Stomach (tissue), 4 donors: Measurements from ENCODE around the gene ASTN2.

Experiments used
- CTCF ChIP-seq, 7 experiments: fragments of 450-650 bp in 4 of 7; fragments of 200-600 bp in 3 of 7; sonication (generic) in 3 of 7; IDR thresholded peaks; one replicate each; pipeline ENCODE4 v1.5.1; 2016 to 2019; ENCODE audit warnings: antibody characterized with exemption in 7 of 7, control low read depth in 2 of 7, mild to moderate bottlenecking in 1 of 7
- POLR2A ChIP-seq, 4 donors: fragments of 450-650 bp; IDR thresholded peaks; one replicate each; pipeline ENCODE4 v1.6.1; 2016; ENCODE audit warnings: antibody characterized with exemption in 4 of 4, control low read depth in 2 of 4, mild to moderate bottlenecking in 1 of 4, moderate library complexity in 1 of 4
- POLR2AphosphoS5 ChIP-seq, 3 donors: sonication (generic); formaldehyde crosslinking; IDR thresholded peaks; one replicate each; pipeline ENCODE4 v1.6.1; 2016; ENCODE audit warnings: antibody characterized with exemption in 3 of 3

DNA sequence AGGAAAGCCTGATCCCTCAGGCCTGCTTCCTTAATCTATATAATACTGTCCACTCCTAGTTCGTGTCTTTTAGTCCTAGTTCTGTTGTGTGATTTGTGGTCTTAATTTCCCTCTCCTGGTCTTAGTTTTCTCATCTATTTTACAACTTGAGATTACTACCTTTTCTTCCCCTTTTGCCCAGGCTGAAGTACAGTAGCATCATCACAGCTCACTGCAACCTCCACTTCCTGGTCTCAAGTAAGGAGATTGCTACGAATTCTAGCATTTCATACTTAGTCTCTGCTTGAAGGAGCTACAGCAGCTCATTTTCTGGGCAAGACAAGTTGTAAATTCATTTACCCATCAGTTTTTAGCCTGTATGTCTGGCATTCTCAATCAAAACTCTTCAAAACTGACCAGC lies 722.2 kb downstream of the ASTN2 start:
- TF ChIP-seq CTCF (IDR thresholded peaks at IDR 0.05): no peak
- no peak for TF ChIP-seq POLR2A (IDR thresholded peaks at IDR 0.05)
- no peak for TF ChIP-seq POLR2AphosphoS5 (IDR thresholded peaks at IDR 0.05)
